Measurements from ENCODE around the gene ARL6IP4. TPM values are rescaled to one million over a fixed set of nuclear protein-coding genes. Genes with fewer than 3 reads are reported as not detected.

Gene ARL6IP4
- total and polyA plus RNA-seq, 2 of the 4 experiments (the other 2 are of a cell fraction), result 161 to 254 TPM

- Histone ChIP-seq H3K4ac (ENCODE audit: low read depth, low read length) (peak overlapping the region; percentile 76), H2AK5ac (ENCODE audit: low read depth, low read length) (peak overlapping the region; percentile 86), H3K23ac (ENCODE audit: low read depth, low read length) (peak overlapping the region; percentile 96), H3K14ac (replicated peaks; ENCODE audit: low read depth, low read length) (peak overlapping the region; percentile 90; the same call in 1 of the 2 replicates), H3K36me3 (ENCODE audit: control insufficient read depth, insufficient read depth, low read length) (peaks cover 4% of the 10 kb centered on the region; the same call in 1 of the 2 replicates), H4K91ac (ENCODE audit: insufficient read depth, low read depth, low read length) (peak overlapping the region; percentile 31; the same call in 1 of the 2 replicates), H3K27me3 (ENCODE audit: control insufficient read depth, insufficient read depth, low read length) (no peaks in the 10 kb centered on the region), H2BK15ac (ENCODE audit: low read depth, low read length) (0 out of 3 replicates have a peak overlapping the region, but pooled peaks have one; percentile 3), H3K4me2 (ENCODE audit: low read depth, low read length) (peak overlapping the region; percentile 93), H3K9ac (ENCODE audit: low read depth, low read length) (peak overlapping the region; percentile 95), H3K56ac (ENCODE audit: extremely low read depth, insufficient read depth, low read length) (peak overlapping the region; percentile 68), H4K5ac (ENCODE audit: low read depth, low read length) (peak overlapping the region; percentile 79; the same call in 1 of the 2 replicates), H3K79me1 (ENCODE audit: low read depth in 1 of 2, low read length in 2 of 2) (peaks cover 20 to 56% of the 10 kb centered on the region in 2 experiments), H4K8ac (ENCODE audit: low read depth in 2 of 2, low read length in 2 of 2) (peak overlapping the region; percentile 75 to 77; a peak in 3 of 4 replicates), H2BK120ac (ENCODE audit: low read depth, low read length) (no peak overlapping the region), H4K20me1 (ENCODE audit: insufficient read depth, low read length) (no peaks in the 10 kb centered on the region), H3K27ac (ENCODE audit: insufficient read depth, low read length) (peak overlapping the region; percentile 95), H3K9me3 (ENCODE audit: control insufficient read depth, insufficient read depth, low read length) (no peaks in the 10 kb centered on the region), H3K4me1 (ENCODE audit: control insufficient read depth, insufficient read depth, low read length) (peaks cover 12% of the 10 kb centered on the region; the same call in 1 of the 2 replicates), H3K4me3 (ENCODE audit: insufficient read depth, low read depth, low read length) (peak overlapping the region; percentile 92), H3K9me1 (ENCODE audit: insufficient read depth, low read length) (peaks cover 9% of the 10 kb centered on the region; the same call in 1 of the 2 replicates), H2BK5ac (ENCODE audit: low read depth, low read length, poor library complexity, severe bottlenecking) (peak overlapping the region; percentile 84), H2BK20ac (ENCODE audit: low read depth, low read length) (no peak overlapping the region), H2AFZ (replicated peaks; ENCODE audit: low read length, poor library complexity) (peak overlapping the region; percentile 96), H2AK9ac (replicated peaks; ENCODE audit: low read depth, low read length, poor library complexity) (peak overlapping the region; percentile 92), H3K18ac (ENCODE audit: low read depth, low read length) (no peak overlapping the region)
- no TSS peak for BruUV-seq (replicated peaks)
- DNase-seq, result no peak
- POLR2A ChIA-PET (ENCODE audit: unreplicated experiment), result interaction anchor here (0.6 to 1.5 kb wide), 2 partner anchors 10 to 256 kb away, joined by 6 to 20 read pairs; partner anchors contain the start of gene ABCB9
- in situ Hi-C loops (cut with MboI; ENCODE audit: low sequenced_read_pairs) (no loop called here), dilution Hi-C loops (cut with HindIII; ENCODE audit: low sequenced_read_pairs, unreplicated experiment) (loop anchor here (25.0 kb wide), 1 partner anchor 261 kb away; the partner anchor contains the start of genes MPHOSPH9 and MTRFR), intact Hi-C loops (cut with micrococcal nuclease) (loop anchor here (2.0 to 10.0 kb wide), 2 partner anchors 175 to 409 kb away; partner anchors contain the start of genes KMT5A and PITPNM2)
- no peak for ATAC-seq (ENCODE audit: low read depth)
- 4% methylated on average over 4 of the region's 8 CpGs; no CpG with 5 or more reads in 1 of the 2 experiments for WGBS, 2 experiments (ENCODE audit: extremely low coverage in 2 of 2, insufficient read length in 1 of 2)
- peak; percentile 65 for TF ChIP-seq NFE2L2 (IDR thresholded peaks at IDR 0.05; ENCODE audit: low read depth, low read length)
- TF ChIP-seq MAZ (IDR thresholded peaks at IDR 0.05; ENCODE audit: borderline replicate concordance, low read depth, low read length), result no peak
- no peak for TF ChIP-seq FOS (IDR thresholded peaks at IDR 0.05; ENCODE audit: low read depth, low read length)
- CTCF ChIA-PET, result interaction anchor here (1.3 kb wide), 1 partner anchor 262 kb away, joined by 3 read pairs; no protein-coding TSS in a partner anchor
These were observed 4.5 kb upstream of the ARL6IP4 start for GRCh38 chr12:122975790-122976647.

All from IMR-90 (cell line).